T-helper 9 cell (primary cell): ENCODE results near the gene BDP1.
"Not testable (repeated sequence)": the region's sequence is repeated elsewhere in the genome, so short reads cannot be mapped to it uniquely, and the experiment has no call there.

Experiments
- DNase-seq: peaks from one replicate; pipeline ENCODE4 v3.0.0-alpha.2; 2020

BDP1 gene

GRCh38 chr5:71575588-71575987 lies 120.1 kb downstream of the BDP1 start:
- DNase-seq = not testable (repeated sequence)

GRCh38 chr5:71576241-71576640 lies 120.8 kb downstream of the BDP1 start:
- DNase-seq = no peak

GRCh38 chr5:71577839-71578238 lies 122.4 kb downstream of the BDP1 start:
- not testable (repeated sequence) for DNase-seq

- DNase-seq = no peak
Measured at GRCh38 chr5:71582945-71583584, 127.6 kb downstream of the BDP1 start.

GRCh38 chr5:71586052-71586940 lies 130.8 kb downstream of the BDP1 start:
- DNase-seq = no peak

GRCh38 chr5:71586941-71587765 lies 131.7 kb downstream of the BDP1 start, which contains the start of gene MCCC2:
Gene MCCC2 (plus strand): TSS chr5:71587340. CDS start chr5:71587426, 86 bp downstream.
- peak; percentile 94 for DNase-seq

GRCh38 chr5:71587766-71588532 lies 132.5 kb downstream of the BDP1 start:
- no peak for DNase-seq

- no peak for DNase-seq
Measured at GRCh38 chr5:71588533-71588885, 133.1 kb downstream of the BDP1 start.

- no peak for DNase-seq
Measured at GRCh38 chr5:71589903-71590302, 134.5 kb downstream of the BDP1 start.

GRCh38 chr5:71591100-71591499 lies 135.6 kb downstream of the BDP1 start:
- no peak for DNase-seq

- no peak for DNase-seq
Measured at GRCh38 chr5:71596169-71596568, 140.7 kb downstream of the BDP1 start.

GRCh38 chr5:71597001-71597400 lies 141.6 kb downstream of the BDP1 start:
- DNase-seq = no peak

GRCh38 chr5:71600783-71601182 lies 145.3 kb downstream of the BDP1 start:
- DNase-seq = no peak

GRCh38 chr5:71601222-71602026 lies 146.0 kb downstream of the BDP1 start:
- DNase-seq = peak; percentile 48

GRCh38 chr5:71609916-71610315 lies 154.5 kb downstream of the BDP1 start:
- not testable (repeated sequence) for DNase-seq

- no peak for DNase-seq
Measured at GRCh38 chr5:71615809-71616208, 160.4 kb downstream of the BDP1 start.
